ENCODE data around the gene C10orf143.

Gene C10orf143

GRCh38 chr10:130052193-130052592 is 58.4 kb downstream of the C10orf143 start:
- no peak for TF ChIP-seq EZH2 (IDR thresholded peaks at IDR 0.05; ENCODE audit: borderline replicate concordance, low read length)
- no peak for TF ChIP-seq CTCF (IDR thresholded peaks at IDR 0.05; ENCODE audit: low read length)
- no peak overlapping the region for H3K27ac ChIP-seq (ENCODE audit: low read depth, low read length, poor library complexity, severe bottlenecking)
- H3K4me3 ChIP-seq (ENCODE audit: low read depth, low read length, poor library complexity, severe bottlenecking) = no peak overlapping the region

GRCh38 chr10:130050721-130051120 is 59.9 kb downstream of the C10orf143 start:
- Histone ChIP-seq H3K4me2 (ENCODE audit: low read length) (no peak overlapping the region), H3K27me3 (ENCODE audit: insufficient read depth, low read length) (no peaks in the 10 kb centered on the region), H3K9me3 (ENCODE audit: low read length) (peaks cover 4% of the 10 kb centered on the region), H3K9me2 (ENCODE audit: low read depth, low read length) (no peaks in the 10 kb centered on the region), H2AFZ (ENCODE audit: low read length) (no peak overlapping the region), H3K9ac (ENCODE audit: low read length) (no peak overlapping the region), H3K79me2 (ENCODE audit: insufficient read depth, low read length) (no peaks in the 10 kb centered on the region), H3K4me3 (ENCODE audit: low read depth, low read length, poor library complexity, severe bottlenecking) (no peak overlapping the region), H3K27ac (ENCODE audit: low read depth, low read length, poor library complexity, severe bottlenecking) (no peak overlapping the region), H3K36me3 (ENCODE audit: insufficient read depth, low read length) (no peaks in the 10 kb centered on the region), H3K4me1 (ENCODE audit: insufficient read depth, low read length, severe bottlenecking) (no peaks in the 10 kb centered on the region), H3F3A (ENCODE audit: insufficient read depth, low read length) (no peaks in the 10 kb centered on the region), H4K20me1 (ENCODE audit: insufficient read depth, low read length) (no peaks in the 10 kb centered on the region)
- TF ChIP-seq EZH2 (IDR thresholded peaks at IDR 0.05; ENCODE audit: borderline replicate concordance, low read length) (no peak), CTCF (IDR thresholded peaks at IDR 0.05; ENCODE audit: low read length) (no peak)

More at GRCh38 chr10:130052193-130052592, 58.4 kb downstream of the C10orf143 start:
- no peaks in the 10 kb centered on the region for H3K4me1 ChIP-seq (ENCODE audit: insufficient read depth, low read length, severe bottlenecking)
- no peaks in the 10 kb centered on the region for H4K20me1 ChIP-seq (ENCODE audit: insufficient read depth, low read length)
- H3K4me2 ChIP-seq (ENCODE audit: low read length) = no peak overlapping the region
- peaks cover 4% of the 10 kb centered on the region for H3K9me3 ChIP-seq (ENCODE audit: low read length)
- no peaks in the 10 kb centered on the region for H3K9me2 ChIP-seq (ENCODE audit: low read depth, low read length)
- no peaks in the 10 kb centered on the region for H3K79me2 ChIP-seq (ENCODE audit: insufficient read depth, low read length)
- H3K9ac ChIP-seq (ENCODE audit: low read length) = no peak overlapping the region
- no peaks in the 10 kb centered on the region for H3F3A ChIP-seq (ENCODE audit: insufficient read depth, low read length)
- H3K27me3 ChIP-seq (ENCODE audit: insufficient read depth, low read length) = no peaks in the 10 kb centered on the region
- H3K36me3 ChIP-seq (ENCODE audit: insufficient read depth, low read length) = no peaks in the 10 kb centered on the region
- no peak overlapping the region for H2AFZ ChIP-seq (ENCODE audit: low read length)

- H3K27ac ChIP-seq (ENCODE audit: low read depth, low read length, poor library complexity, severe bottlenecking) = no peak overlapping the region
- H3K4me1 ChIP-seq (ENCODE audit: insufficient read depth, low read length, severe bottlenecking) = no peaks in the 10 kb centered on the region
- H2AFZ ChIP-seq (ENCODE audit: low read length) = no peak overlapping the region
- no peaks in the 10 kb centered on the region for H3K27me3 ChIP-seq (ENCODE audit: insufficient read depth, low read length)
- TF ChIP-seq CTCF (IDR thresholded peaks at IDR 0.05; ENCODE audit: low read length) (no peak), EZH2 (IDR thresholded peaks at IDR 0.05; ENCODE audit: borderline replicate concordance, low read length) (no peak)
- H4K20me1 ChIP-seq (ENCODE audit: insufficient read depth, low read length) = no peaks in the 10 kb centered on the region
- H3K9me2 ChIP-seq (ENCODE audit: low read depth, low read length) = no peaks in the 10 kb centered on the region
- no peaks in the 10 kb centered on the region for H3K79me2 ChIP-seq (ENCODE audit: insufficient read depth, low read length)
- H3K9ac ChIP-seq (ENCODE audit: low read length) = no peak overlapping the region
- no peaks in the 10 kb centered on the region for H3K36me3 ChIP-seq (ENCODE audit: insufficient read depth, low read length)
- H3F3A ChIP-seq (ENCODE audit: insufficient read depth, low read length) = no peaks in the 10 kb centered on the region
- no peak overlapping the region for H3K4me2 ChIP-seq (ENCODE audit: low read length)
- peaks cover under 1% of the 10 kb centered on the region for H3K9me3 ChIP-seq (ENCODE audit: low read length)
- no peak overlapping the region for H3K4me3 ChIP-seq (ENCODE audit: low read depth, low read length, poor library complexity, severe bottlenecking)
These were observed 60.6 kb downstream of the C10orf143 start for GRCh38 chr10:130049987-130050386.
